ENCODE results near the gene GABRR2.

GABRR2 gene

GRCh38 chr6:89257346-89257745 lies 57.8 kb downstream of the GABRR2 start (continued):
- no peak for TF ChIP-seq CREB5 (CRISPR knock-in tag; IDR thresholded peaks at IDR 0.05; ENCODE audit: low read depth)

GRCh38 chr6:89255417-89255816 lies 59.7 kb downstream of the GABRR2 start:
- no peak for TF ChIP-seq BACH2 (CRISPR knock-in tag; IDR thresholded peaks at IDR 0.05; ENCODE audit: borderline replicate concordance)
- TF ChIP-seq POU6F1 (CRISPR knock-in tag; IDR thresholded peaks at IDR 0.05; ENCODE audit: borderline replicate concordance, low read depth): no peak
- no peak for TF ChIP-seq CSRNP3 (CRISPR knock-in tag; IDR thresholded peaks at IDR 0.05)
- no peak for TF ChIP-seq SNAI2 (CRISPR knock-in tag; IDR thresholded peaks at IDR 0.05)
- TF ChIP-seq TCF4 (CRISPR knock-in tag; IDR thresholded peaks at IDR 0.05; ENCODE audit: borderline replicate concordance): no peak
- TF ChIP-seq RARB (CRISPR knock-in tag; IDR thresholded peaks at IDR 0.05): no peak
- no peak for TF ChIP-seq ZC3H10 (CRISPR knock-in tag; IDR thresholded peaks at IDR 0.05)
- no peak for TF ChIP-seq GLIS3 (CRISPR knock-in tag; IDR thresholded peaks at IDR 0.05)
- no peak for TF ChIP-seq ISL1 (CRISPR knock-in tag; IDR thresholded peaks at IDR 0.05)
- no peak for ATAC-seq

GRCh38 chr6:89254569-89254968 lies 60.5 kb downstream of the GABRR2 start:
- TF ChIP-seq TSHZ2 (CRISPR knock-in tag; IDR thresholded peaks at IDR 0.05): no peak
- TF ChIP-seq POU6F1 (CRISPR knock-in tag; IDR thresholded peaks at IDR 0.05; ENCODE audit: borderline replicate concordance, low read depth): no peak
- TF ChIP-seq ZFP30 (CRISPR knock-in tag; IDR thresholded peaks at IDR 0.05): no peak
- TF ChIP-seq ISL1 (CRISPR knock-in tag; IDR thresholded peaks at IDR 0.05): no peak
- no peak for TF ChIP-seq GLIS3 (CRISPR knock-in tag; IDR thresholded peaks at IDR 0.05)
- no peak for TF ChIP-seq ZNF8 (CRISPR knock-in tag; IDR thresholded peaks at IDR 0.05)
- TF ChIP-seq TCF4 (CRISPR knock-in tag; IDR thresholded peaks at IDR 0.05; ENCODE audit: borderline replicate concordance): no peak
- TF ChIP-seq CSRNP3 (CRISPR knock-in tag; IDR thresholded peaks at IDR 0.05): no peak
- no peak for TF ChIP-seq ZNF565 (CRISPR knock-in tag; conservative IDR thresholded peaks at IDR 0.05; ENCODE audit: low read depth)
- no peak for TF ChIP-seq TOX (CRISPR knock-in tag; IDR thresholded peaks at IDR 0.05; ENCODE audit: borderline replicate concordance)
- no peak for TF ChIP-seq ESRRG (CRISPR knock-in tag; IDR thresholded peaks at IDR 0.05)
- no peak for TF ChIP-seq RARB (CRISPR knock-in tag; IDR thresholded peaks at IDR 0.05)
- TF ChIP-seq OSR1 (CRISPR knock-in tag; IDR thresholded peaks at IDR 0.05): no peak
- TF ChIP-seq CREB5 (CRISPR knock-in tag; IDR thresholded peaks at IDR 0.05; ENCODE audit: low read depth): no peak
- TF ChIP-seq BACH2 (CRISPR knock-in tag; IDR thresholded peaks at IDR 0.05; ENCODE audit: borderline replicate concordance): no peak
- no peak for TF ChIP-seq ZFP3 (CRISPR knock-in tag; IDR thresholded peaks at IDR 0.05)
- no peak for TF ChIP-seq ZNF70 (CRISPR knock-in tag; IDR thresholded peaks at IDR 0.05)
- TF ChIP-seq SNAI2 (CRISPR knock-in tag; IDR thresholded peaks at IDR 0.05): no peak
- ATAC-seq: no peak
